GM18907 (cell line): ENCODE measurements around the gene CACNA1C.

ENCODE experiments used
- ATAC-seq: cut with Tn5 transposase; IDR thresholded peaks from one replicate; pipeline ENCODE4 v1.9.1; 2021; ENCODE audit warnings: mild to moderate bottlenecking, moderate library complexity; ENCODE audit not compliant: unreplicated experiment

Gene CACNA1C

GRCh38 chr12:2606186-2606910 is 553.6 kb downstream of the CACNA1C start:
- ATAC-seq = no peak

- no peak for ATAC-seq
Observed at GRCh38 chr12:2607881-2608607, 555.3 kb downstream of the CACNA1C start.

- no peak for ATAC-seq
Observed at GRCh38 chr12:2608608-2608945, 555.8 kb downstream of the CACNA1C start.

GRCh38 chr12:2609020-2609419 is 556.2 kb downstream of the CACNA1C start:
- no peak for ATAC-seq

GRCh38 chr12:2610358-2610757 is 557.6 kb downstream of the CACNA1C start:
- ATAC-seq = no peak

GRCh38 chr12:2613326-2614073 is 560.7 kb downstream of the CACNA1C start:
- no peak for ATAC-seq

- ATAC-seq = no peak
Observed at GRCh38 chr12:2614341-2614740, 561.6 kb downstream of the CACNA1C start.

- no peak for ATAC-seq
Observed at GRCh38 chr12:2615665-2616402, 563.0 kb downstream of the CACNA1C start.

- ATAC-seq = no peak
Observed at GRCh38 chr12:2616763-2617162, 564.0 kb downstream of the CACNA1C start.

- no peak for ATAC-seq
Observed at GRCh38 chr12:2617365-2617764, 564.6 kb downstream of the CACNA1C start.

- ATAC-seq = no peak
Observed at GRCh38 chr12:2618291-2618995, 565.7 kb downstream of the CACNA1C start.

- ATAC-seq = no peak
Observed at GRCh38 chr12:2619136-2619535, 566.3 kb downstream of the CACNA1C start.

GRCh38 chr12:2622460-2622859 is 569.7 kb downstream of the CACNA1C start:
- no peak for ATAC-seq

GRCh38 chr12:2623472-2623871 is 570.7 kb downstream of the CACNA1C start:
- no peak for ATAC-seq

GRCh38 chr12:2624543-2625288 is 571.9 kb downstream of the CACNA1C start:
- ATAC-seq = no peak

- no peak for ATAC-seq
Observed at GRCh38 chr12:2625289-2625612, 572.5 kb downstream of the CACNA1C start.

GRCh38 chr12:2627076-2627834 is 574.5 kb downstream of the CACNA1C start:
- ATAC-seq = no peak

GRCh38 chr12:2627835-2628191 is 575.0 kb downstream of the CACNA1C start:
- ATAC-seq = no peak

GRCh38 chr12:2628401-2628800 is 575.6 kb downstream of the CACNA1C start:
- no peak for ATAC-seq
